Loucy (cell line): ENCODE data around the gene DCLK2.

Source experiments
- H2AFZ ChIP-seq: fragments of 200-600 bp; sonication (generic); 2 replicates; pipeline ENCODE4 v1.6.0; 2016; ENCODE audit warnings: antibody characterized with exemption, mild to moderate bottlenecking, low read length, moderate library complexity
- H3F3A ChIP-seq: fragments of 200-600 bp; 2 replicates; pipeline ENCODE4 v1.6.0; 2016; ENCODE audit warnings: antibody characterized with exemption, low read depth, mild to moderate bottlenecking
- H3K27me3 ChIP-seq: fragments of 200-600 bp; sonication (generic); 2 replicates; pipeline ENCODE4 v1.6.1; 2014; ENCODE audit warnings: low read length, mild to moderate bottlenecking; ENCODE audit not compliant: insufficient read depth, poor library complexity, severe bottlenecking
- H3K36me3 ChIP-seq: fragments of 200-600 bp; sonication (generic); 2 replicates; pipeline ENCODE4 v1.6.1; 2016; ENCODE audit warnings: low read length; ENCODE audit not compliant: insufficient read depth
- H3K4me1 ChIP-seq: fragments of 200-600 bp; sonication (generic); 2 replicates; pipeline ENCODE4 v1.5.1; 2014; ENCODE audit warnings: low read length, mild to moderate bottlenecking; ENCODE audit not compliant: insufficient read depth, poor library complexity, severe bottlenecking
- H3K4me2 ChIP-seq: fragments of 200-600 bp; sonication (generic); 2 replicates; pipeline ENCODE4 v1.6.0; 2014; ENCODE audit warnings: antibody characterized with exemption, low read length, low read depth, mild to moderate bottlenecking; ENCODE audit not compliant: poor library complexity, severe bottlenecking
- H3K4me3 ChIP-seq: fragments of 200-600 bp; sonication (generic); 2 replicates; pipeline ENCODE4 v1.5.1; 2014; ENCODE audit warnings: low read length, mild to moderate bottlenecking, mixed read lengths; ENCODE audit not compliant: poor library complexity, severe bottlenecking
- H3K79me2 ChIP-seq: fragments of 200-600 bp; sonication (generic); 2 replicates; pipeline ENCODE4 v1.6.1; 2014; ENCODE audit warnings: low read length; ENCODE audit not compliant: insufficient read depth
- H3K9ac ChIP-seq: fragments of 200-600 bp; sonication (generic); 2 replicates; pipeline ENCODE4 v1.6.0; 2014; ENCODE audit warnings: mild to moderate bottlenecking, low read depth, low read length, moderate library complexity; ENCODE audit not compliant: poor library complexity, severe bottlenecking
- H3K9me2 ChIP-seq: fragments of 200-600 bp; sonication (generic); replicated peaks from 2 replicates; pipeline ENCODE4 v1.6.1; 2016; ENCODE audit warnings: low read depth, low read length, mixed read lengths
- H3K9me3 ChIP-seq: fragments of 200-600 bp; sonication (generic); 2 replicates; pipeline ENCODE4 v1.6.1; 2014; ENCODE audit warnings: mild to moderate bottlenecking, antibody characterized with exemption, low read length, low read depth; ENCODE audit not compliant: insufficient read depth
- H4K20me1 ChIP-seq: fragments of 200-600 bp; sonication (generic); 2 replicates; pipeline ENCODE4 v1.6.0; 2014; ENCODE audit warnings: antibody characterized with exemption, low read length, mild to moderate bottlenecking; ENCODE audit not compliant: insufficient read depth, poor library complexity, severe bottlenecking
- CTCF ChIP-seq: fragments of 200-600 bp; sonication (generic); conservative IDR thresholded peaks from 2 replicates; pipeline ENCODE4 v1.5.1; 2014; ENCODE audit warnings: mild to moderate bottlenecking, antibody characterized with exemption, low read length
- EZH2phosphoT487 ChIP-seq: fragments of 200-600 bp; IDR thresholded peaks from 2 replicates; pipeline ENCODE4 v1.6.1; 2018; ENCODE audit warnings: antibody characterized with exemption, mild to moderate bottlenecking, moderate library complexity, borderline replicate concordance

DCLK2 gene

GRCh38 chr4:150253416-150253815 lies 175.2 kb downstream of the DCLK2 start:
- Histone ChIP-seq H3K36me3 (no peaks in the 10 kb centered on the region), H3K27me3 (no peaks in the 10 kb centered on the region), H3F3A (0 out of 2 replicates have a peak, but pooled peaks cover 5% of the 10 kb centered on the region), H2AFZ (no peak overlapping the region), H4K20me1 (no peaks in the 10 kb centered on the region), H3K79me2 (no peaks in the 10 kb centered on the region), H3K4me3 (no peak overlapping the region), H3K9ac (no peak overlapping the region), H3K9me3 (no peaks in the 10 kb centered on the region), H3K4me1 (no peaks in the 10 kb centered on the region), H3K9me2 (no peaks in the 10 kb centered on the region), H3K4me2 (no peak overlapping the region)
- no peak for TF ChIP-seq EZH2phosphoT487
- TF ChIP-seq CTCF = no peak

DNA sequence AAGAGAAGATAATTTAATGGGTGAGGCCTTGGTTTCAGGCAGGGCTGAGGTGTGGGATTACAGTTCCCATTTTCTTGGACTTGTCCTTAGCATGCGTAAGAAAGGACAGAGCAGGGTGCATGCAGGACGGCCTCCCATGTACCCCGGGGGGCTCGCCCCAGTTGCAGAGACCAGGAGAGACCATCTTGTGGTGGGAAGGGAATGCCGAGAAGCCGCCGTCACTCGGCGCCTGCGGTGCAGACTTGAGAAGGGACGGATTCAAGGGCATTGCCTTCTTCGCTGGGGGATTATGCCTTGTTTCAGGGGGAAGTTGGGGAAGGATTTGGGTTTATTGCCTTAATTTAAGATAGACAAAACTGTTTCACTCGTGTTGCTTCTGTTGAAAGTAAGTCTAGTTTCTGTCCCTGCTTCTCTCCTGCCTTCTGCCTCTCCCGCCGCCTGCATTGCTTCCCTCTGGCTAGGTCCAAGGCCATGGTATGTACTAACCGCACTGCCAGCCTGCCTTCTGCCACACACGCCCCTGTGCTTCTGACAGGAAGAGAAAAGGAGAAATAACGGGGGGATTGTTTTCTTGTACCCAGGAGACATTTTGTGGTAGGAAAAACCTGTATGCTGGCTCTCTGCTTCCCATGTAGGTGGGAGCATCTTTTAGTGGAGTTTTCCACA lies 175.9 kb downstream of the DCLK2 start:
- TF ChIP-seq EZH2phosphoT487 = no peak
- TF ChIP-seq CTCF = no peak
- H3K9ac ChIP-seq = no peak overlapping the region
- no peaks in the 10 kb centered on the region for H3K36me3 ChIP-seq
- no peaks in the 10 kb centered on the region for H3K27me3 ChIP-seq
- no peak overlapping the region for H3K4me3 ChIP-seq
- H3F3A ChIP-seq = 0 out of 2 replicates have a peak, but pooled peaks cover 5% of the 10 kb centered on the region
- no peaks in the 10 kb centered on the region for H3K4me1 ChIP-seq
- no peaks in the 10 kb centered on the region for H3K79me2 ChIP-seq
- H3K4me2 ChIP-seq = no peak overlapping the region
- no peaks in the 10 kb centered on the region for H3K9me3 ChIP-seq
- no peaks in the 10 kb centered on the region for H3K9me2 ChIP-seq
- no peak overlapping the region for H2AFZ ChIP-seq
- H4K20me1 ChIP-seq = no peaks in the 10 kb centered on the region

- Histone ChIP-seq H3K79me2 (no peaks in the 10 kb centered on the region), H3K9ac (no peak overlapping the region), H3K36me3 (no peaks in the 10 kb centered on the region), H3K9me3 (no peaks in the 10 kb centered on the region), H3K4me1 (no peaks in the 10 kb centered on the region), H3K9me2 (no peaks in the 10 kb centered on the region), H3F3A (0 out of 2 replicates have a peak, but pooled peaks cover 5% of the 10 kb centered on the region), H3K27me3 (no peaks in the 10 kb centered on the region), H4K20me1 (no peaks in the 10 kb centered on the region), H2AFZ (no peak overlapping the region), H3K4me2 (no peak overlapping the region), H3K4me3 (no peak overlapping the region)
- TF ChIP-seq EZH2phosphoT487 (no peak), CTCF (no peak)
Observed at GRCh38 chr4:150255610-150256224, 177.5 kb downstream of the DCLK2 start.
